OCI-LY7 (cell line): ENCODE results near the gene IRF2BP2.

Experiments used
- CTCF ChIP-seq: fragments of 200-600 bp; sonication (generic); conservative IDR thresholded peaks from 2 replicates; pipeline ENCODE4 v1.5.1; 2014; ENCODE audit warnings: mild to moderate bottlenecking, antibody characterized with exemption, low read length, moderate library complexity, mixed read lengths
- EZH2phosphoT487 ChIP-seq: fragments of 200-600 bp; sonication (generic); IDR thresholded peaks from 2 replicates; pipeline ENCODE4 v1.6.1; 2018; ENCODE audit warnings: low read depth, borderline replicate concordance, mild to moderate bottlenecking, mixed run types, antibody characterized with exemption, low read length, moderate library complexity, mixed read lengths

GRCh38 chr1:234644928-234645327 is 35.0 kb upstream of the IRF2BP2 start:
- TF ChIP-seq CTCF, result no peak
- TF ChIP-seq EZH2phosphoT487, result no peak
